GM12891 (cell line): ENCODE measurements around the gene UBE2I.

Experiments
- POLR2A ChIP-seq: IDR thresholded peaks from 2 replicates; pipeline ENCODE4 v1.6.1; 2011; ENCODE audit warnings: low read depth, low read length, control low read depth
- POLR2AphosphoS5 ChIP-seq: IDR thresholded peaks from 2 replicates; pipeline ENCODE4 v1.6.1; 2011; ENCODE audit warnings: low read depth, low read length, control low read depth
- SPI1 ChIP-seq: IDR thresholded peaks from 2 replicates; pipeline ENCODE4 v1.6.1; 2011; ENCODE audit warnings: low read depth, low read length, control low read depth
- TAF1 ChIP-seq: IDR thresholded peaks from 2 replicates; pipeline ENCODE4 v1.6.1; 2011; ENCODE audit warnings: low read depth, low read length, control low read depth

DNA sequence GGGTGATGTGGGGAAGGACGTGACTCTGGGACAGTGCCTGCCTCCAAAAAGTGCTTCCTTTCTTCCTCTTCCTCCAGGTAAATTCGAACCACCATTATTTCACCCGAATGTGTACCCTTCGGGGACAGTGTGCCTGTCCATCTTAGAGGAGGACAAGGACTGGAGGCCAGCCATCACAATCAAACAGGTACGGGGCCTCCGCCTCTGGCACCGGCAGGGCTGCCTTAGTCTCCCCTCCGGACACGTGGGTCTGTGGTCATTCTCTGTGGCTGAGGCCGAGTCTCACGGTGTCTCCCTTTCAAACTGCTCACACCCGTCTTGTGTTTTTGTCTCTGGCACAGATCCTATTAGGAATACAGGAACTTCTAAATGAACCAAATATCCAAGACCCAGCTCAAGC is 10.7 kb downstream of the UBE2I start:
- TF ChIP-seq POLR2A (no peak), POLR2AphosphoS5 (no peak), TAF1 (no peak), SPI1 (no peak)
